Measurements from ENCODE around the gene LENG9. TPM values are rescaled to one million over a fixed set of nuclear protein-coding genes. Genes with fewer than 3 reads are reported as not detected.

Gene LENG9
- total RNA-seq, 2 donors from 2014 or later, result 2.5 to 3.5 TPM

GRCh38 chr19:54415208-54415900 lies 48.2 kb downstream of the LENG9 start, which contains the start of gene TTYH1:
Gene TTYH1 (plus strand): TSS chr19:54415464. CDS start chr19:54415553, 89 bp downstream.
- H3K27me3 ChIP-seq (ENCODE audit: control insufficient read depth, insufficient read depth, low read length, poor library complexity, severe bottlenecking), result peaks cover 51% of the 10 kb centered on the region
- peak; percentile 78 for TF ChIP-seq CTCF (conservative IDR thresholded peaks at IDR 0.05)
- H3K27me3 Mint-ChIP-seq (ENCODE audit: insufficient read depth), result peaks cover 87% of the 10 kb centered on the region
- no peak within 1 kb of the TSS for H3K4me3 ChIP-seq (ENCODE audit: low read length)
- H3K9me3 Mint-ChIP-seq, result peaks cover 13% of the 10 kb centered on the region
- H3K36me3 Mint-ChIP-seq (ENCODE audit: low read depth), result no peaks in the 10 kb centered on the region
- no peaks in the 10 kb centered on the region for H3K9me3 ChIP-seq (ENCODE audit: control insufficient read depth, low read length)
- WGBS, 2 experiments (ENCODE audit: insufficient coverage in 1 of 2, insufficient read length in 1 of 2), result 2% methylated on average over 53 of the region's 68 CpGs; no CpG with 5 or more reads in 1 of the 2 experiments
- H3K4me1 ChIP-seq (ENCODE audit: control insufficient read depth, insufficient read depth, low read length), result no peaks in the 10 kb centered on the region
- H3K4me1 Mint-ChIP-seq, result peaks cover 6% of the 10 kb centered on the region
- peak; percentile 84 for DNase-seq
- H3K36me3 ChIP-seq (ENCODE audit: control insufficient read depth, insufficient read depth, low read length), result no peaks in the 10 kb centered on the region
- no peak within 1 kb of the TSS for H3K27ac Mint-ChIP-seq
- no peak within 1 kb of the TSS for H3K27ac ChIP-seq (ENCODE audit: low read depth, low read length)
- H3K9ac ChIP-seq (ENCODE audit: extremely low read depth, low read length, poor library complexity, severe bottlenecking), result no peak within 1 kb of the TSS
- peak within 1 kb of the TSS; percentile 36 for H3K4me3 Mint-ChIP-seq

GRCh38 chr19:54414156-54414555 lies 49.4 kb downstream of the LENG9 start:
- no peak overlapping the region for H3K9ac ChIP-seq (ENCODE audit: extremely low read depth, low read length, poor library complexity, severe bottlenecking)
- H3K9me3 Mint-ChIP-seq, result peaks cover 15% of the 10 kb centered on the region
- no peak for DNase-seq
- no peaks in the 10 kb centered on the region for H3K36me3 ChIP-seq (ENCODE audit: control insufficient read depth, insufficient read depth, low read length)
- TF ChIP-seq CTCF (conservative IDR thresholded peaks at IDR 0.05), result no peak
- H3K4me3 ChIP-seq (ENCODE audit: low read length), result no peak overlapping the region
- no peak overlapping the region for H3K27ac ChIP-seq (ENCODE audit: low read depth, low read length)
- H3K27me3 ChIP-seq (ENCODE audit: control insufficient read depth, insufficient read depth, low read length, poor library complexity, severe bottlenecking), result peaks cover 51% of the 10 kb centered on the region
- peaks cover 6% of the 10 kb centered on the region for H3K4me1 Mint-ChIP-seq
- H3K36me3 Mint-ChIP-seq (ENCODE audit: low read depth), result no peaks in the 10 kb centered on the region
- H3K27ac Mint-ChIP-seq, result no peak overlapping the region
- H3K9me3 ChIP-seq (ENCODE audit: control insufficient read depth, low read length), result no peaks in the 10 kb centered on the region
- WGBS, 2 experiments (ENCODE audit: insufficient coverage in 1 of 2, insufficient read length in 1 of 2), result 90 to 100% methylated on average over 2 to 4 of the region's 4 CpGs
- peaks cover 89% of the 10 kb centered on the region for H3K27me3 Mint-ChIP-seq (ENCODE audit: insufficient read depth)
- H3K4me1 ChIP-seq (ENCODE audit: control insufficient read depth, insufficient read depth, low read length), result no peaks in the 10 kb centered on the region
- no peak overlapping the region for H3K4me3 Mint-ChIP-seq

GRCh38 chr19:54412877-54413276 lies 50.7 kb downstream of the LENG9 start:
- H3K4me3 Mint-ChIP-seq, result no peak overlapping the region
- H3K4me3 ChIP-seq (ENCODE audit: low read length), result no peak overlapping the region
- H3K9ac ChIP-seq (ENCODE audit: extremely low read depth, low read length, poor library complexity, severe bottlenecking), result no peak overlapping the region
- no peak for DNase-seq
- H3K4me1 Mint-ChIP-seq, result peaks cover 2% of the 10 kb centered on the region
- no peak overlapping the region for H3K27ac ChIP-seq (ENCODE audit: low read depth, low read length)
- peaks cover 47% of the 10 kb centered on the region for H3K27me3 ChIP-seq (ENCODE audit: control insufficient read depth, insufficient read depth, low read length, poor library complexity, severe bottlenecking)
- 76 to 78% methylated on average over 3 of the region's 4 CpGs for WGBS, 2 experiments (ENCODE audit: insufficient coverage in 1 of 2, insufficient read length in 1 of 2)
- H3K36me3 ChIP-seq (ENCODE audit: control insufficient read depth, insufficient read depth, low read length), result no peaks in the 10 kb centered on the region
- no peaks in the 10 kb centered on the region for H3K9me3 ChIP-seq (ENCODE audit: control insufficient read depth, low read length)
- TF ChIP-seq CTCF (conservative IDR thresholded peaks at IDR 0.05), result no peak
- no peaks in the 10 kb centered on the region for H3K4me1 ChIP-seq (ENCODE audit: control insufficient read depth, insufficient read depth, low read length)
- H3K36me3 Mint-ChIP-seq (ENCODE audit: low read depth), result no peaks in the 10 kb centered on the region
- H3K9me3 Mint-ChIP-seq, result peaks cover 25% of the 10 kb centered on the region
- peaks cover 87% of the 10 kb centered on the region for H3K27me3 Mint-ChIP-seq (ENCODE audit: insufficient read depth)
- no peak overlapping the region for H3K27ac Mint-ChIP-seq

Other genes with a start within 250 kb of the LENG9 start
- not detected for gene LILRB3, start 240.8 kb downstream of the LENG9 start, total RNA-seq
- not detected for gene LILRA6, start 221.0 kb downstream of the LENG9 start, total RNA-seq
- not detected for gene LILRB5, start 206.5 kb downstream of the LENG9 start, total RNA-seq
- not detected for gene LILRB2, start 182.7 kb downstream of the LENG9 start, total RNA-seq
- not detected for gene LILRA5, start 150.6 kb downstream of the LENG9 start, total RNA-seq
- gene LILRA4, start 124.6 kb downstream of the LENG9 start, total RNA-seq, result not detected
- gene LAIR1, start 98.8 kb downstream of the LENG9 start, total RNA-seq, result not detected
- 1 to 10 TPM; 1.0 to 2.0 TPM for gene TTYH1, start 48.3 kb downstream of the LENG9 start, total RNA-seq
- 100 to 1,000 TPM; 139 to 171 TPM for gene LENG8, start 14.6 kb downstream of the LENG9 start, total RNA-seq
- under 1 TPM in 1 of 2 donors, not detected in 1; 0.49 TPM for gene CDC42EP5, start 9.5 kb upstream of the LENG9 start, total RNA-seq
- gene LAIR2, start 39.1 kb upstream of the LENG9 start, total RNA-seq, result not detected
- not detected for gene LILRA2, start 110.0 kb upstream of the LENG9 start, total RNA-seq
- gene LILRA1, start 129.9 kb upstream of the LENG9 start, total RNA-seq, result not detected
- not detected for gene LILRB1, start 166.7 kb upstream of the LENG9 start, total RNA-seq
- gene LILRB4, start 199.2 kb upstream of the LENG9 start, total RNA-seq, result not detected